HG02798 (cell line): ENCODE data around the gene C16orf96.
A peak's percentile ranks its signal among the peaks of the same experiment; 100 is the strongest.

Experiments used
- ATAC-seq: cut with Tn5 transposase; IDR thresholded peaks from one replicate; pipeline ENCODE4 v1.9.1; 2021; ENCODE audit warnings: mild to moderate bottlenecking; ENCODE audit not compliant: unreplicated experiment, poor library complexity

The C16orf96 gene

GRCh38 chr16:4524571-4524970, 31.6 kb upstream of the C16orf96 start:
- ATAC-seq = no peak

GRCh38 chr16:4525069-4525468, 31.1 kb upstream of the C16orf96 start:
- ATAC-seq = no peak

GRCh38 chr16:4525634-4526277, 30.4 kb upstream of the C16orf96 start:
- no peak for ATAC-seq

GRCh38 chr16:4529085-4530060, 26.8 kb upstream of the C16orf96 start:
- no peak for ATAC-seq

GRCh38 chr16:4531811-4532210, 24.3 kb upstream of the C16orf96 start:
- ATAC-seq = no peak

GRCh38 chr16:4532238-4532637, 23.9 kb upstream of the C16orf96 start:
- no peak for ATAC-seq

- ATAC-seq = no peak
Observed at GRCh38 chr16:4533490-4533889, 22.6 kb upstream of the C16orf96 start.

GRCh38 chr16:4534151-4534790, 21.9 kb upstream of the C16orf96 start:
- no peak for ATAC-seq

- ATAC-seq = no peak
Observed at GRCh38 chr16:4535627-4536108, 20.5 kb upstream of the C16orf96 start.

GRCh38 chr16:4536391-4537106, 19.6 kb upstream of the C16orf96 start:
- no peak for ATAC-seq

GRCh38 chr16:4537376-4538343, 18.5 kb upstream of the C16orf96 start:
- ATAC-seq = peak; percentile 15

GRCh38 chr16:4538350-4539235, 17.5 kb upstream of the C16orf96 start, which contains the start of gene CDIP1:
Gene CDIP1, minus strand, starts transcription at chr16:4538773. Its CDS starts 24,643 bp downstream, at chr16:4514130.
- peak; percentile 84 for ATAC-seq

GRCh38 chr16:4539716-4540284, 16.3 kb upstream of the C16orf96 start:
- ATAC-seq = no peak

- ATAC-seq = no peak
Observed at GRCh38 chr16:4544473-4544872, 11.7 kb upstream of the C16orf96 start.

GRCh38 chr16:4548124-4548523, 8.0 kb upstream of the C16orf96 start:
- ATAC-seq = no peak

- ATAC-seq = no peak
Observed at GRCh38 chr16:4550591-4550990, 5.5 kb upstream of the C16orf96 start.

- no peak for ATAC-seq
Observed at GRCh38 chr16:4552541-4552940, 3.6 kb upstream of the C16orf96 start.

- ATAC-seq = no peak
Observed at GRCh38 chr16:4556580-4556979, 440 bp downstream of the C16orf96 start.
